AG10803 (cell line): ENCODE results near the gene EXOC7.

Experiments
- DNase-seq: peaks from one replicate; pipeline ENCODE4 v3.0.0; 2010; ENCODE audit warnings: low read depth
- H3K4me3 ChIP-seq: 2 replicates; pipeline ENCODE4 v1.5.1; 2011; ENCODE audit warnings: mild to moderate bottlenecking, low read length, control low read depth
- TF ChIP-seq, protein P1 (sequence below): conservative IDR thresholded peaks from 2 replicates; pipeline ENCODE4 v1.5.1; 2011; ENCODE audit warnings: mild to moderate bottlenecking, low read length, control low read depth, inconsistent platforms

EXOC7 gene

DNA sequence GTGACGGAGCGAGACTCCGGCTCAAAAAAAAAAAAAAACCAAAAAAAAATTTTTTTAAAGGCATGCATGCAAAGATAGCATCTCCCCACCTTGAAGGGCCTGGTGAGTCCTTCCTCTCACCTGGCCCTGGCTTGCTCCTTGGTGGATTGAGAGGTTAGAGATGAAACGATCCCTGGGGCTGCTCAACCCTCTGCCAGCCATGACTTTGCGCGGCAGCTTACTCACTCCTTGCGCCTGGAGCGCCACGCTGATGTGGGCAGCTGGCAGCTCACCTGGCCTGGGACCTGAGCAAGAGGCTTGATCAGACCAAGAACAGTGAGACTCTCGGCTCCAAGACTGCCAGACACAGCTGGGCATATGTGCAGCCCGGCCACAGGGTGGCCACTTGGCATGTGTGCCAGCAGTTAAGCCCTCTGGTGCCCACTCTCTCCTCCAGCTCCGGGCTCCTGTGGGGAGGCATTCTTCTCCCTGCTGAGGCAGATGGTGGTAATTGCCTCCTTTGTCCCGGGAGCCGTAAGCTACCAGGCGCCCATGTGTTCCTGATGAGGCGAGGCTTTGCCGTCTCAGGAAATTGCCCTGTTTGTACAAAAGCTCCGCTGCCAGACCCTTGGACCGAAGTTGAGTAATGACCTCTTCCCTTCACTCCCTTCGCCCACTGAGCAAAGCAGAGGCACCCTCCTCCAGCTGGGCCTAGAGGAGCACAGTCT is 71.4 kb downstream of the EXOC7 start:
- DNase-seq, result no peak
- TF ChIP-seq, protein P1, sequence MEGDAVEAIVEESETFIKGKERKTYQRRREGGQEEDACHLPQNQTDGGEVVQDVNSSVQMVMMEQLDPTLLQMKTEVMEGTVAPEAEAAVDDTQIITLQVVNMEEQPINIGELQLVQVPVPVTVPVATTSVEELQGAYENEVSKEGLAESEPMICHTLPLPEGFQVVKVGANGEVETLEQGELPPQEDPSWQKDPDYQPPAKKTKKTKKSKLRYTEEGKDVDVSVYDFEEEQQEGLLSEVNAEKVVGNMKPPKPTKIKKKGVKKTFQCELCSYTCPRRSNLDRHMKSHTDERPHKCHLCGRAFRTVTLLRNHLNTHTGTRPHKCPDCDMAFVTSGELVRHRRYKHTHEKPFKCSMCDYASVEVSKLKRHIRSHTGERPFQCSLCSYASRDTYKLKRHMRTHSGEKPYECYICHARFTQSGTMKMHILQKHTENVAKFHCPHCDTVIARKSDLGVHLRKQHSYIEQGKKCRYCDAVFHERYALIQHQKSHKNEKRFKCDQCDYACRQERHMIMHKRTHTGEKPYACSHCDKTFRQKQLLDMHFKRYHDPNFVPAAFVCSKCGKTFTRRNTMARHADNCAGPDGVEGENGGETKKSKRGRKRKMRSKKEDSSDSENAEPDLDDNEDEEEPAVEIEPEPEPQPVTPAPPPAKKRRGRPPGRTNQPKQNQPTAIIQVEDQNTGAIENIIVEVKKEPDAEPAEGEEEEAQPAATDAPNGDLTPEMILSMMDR, result no peak
- no peak overlapping the region for H3K4me3 ChIP-seq
